GM21381 (cell line): ENCODE results near the gene TEX11.
"Not testable (repeated sequence)": the region's sequence is repeated elsewhere in the genome, so short reads cannot be mapped to it uniquely, and the experiment has no call there.

Source experiments
- ATAC-seq: cut with Tn5 transposase; IDR thresholded peaks from one replicate; pipeline ENCODE4 v1.9.1; 2021; ENCODE audit warnings: mild to moderate bottlenecking, moderate library complexity; ENCODE audit not compliant: unreplicated experiment

The TEX11 gene

GRCh38 chrX:70605352-70605751, 303.2 kb downstream of the TEX11 start:
- no peak for ATAC-seq

GRCh38 chrX:70592091-70592490, 316.4 kb downstream of the TEX11 start:
- ATAC-seq, result no peak

DNA sequence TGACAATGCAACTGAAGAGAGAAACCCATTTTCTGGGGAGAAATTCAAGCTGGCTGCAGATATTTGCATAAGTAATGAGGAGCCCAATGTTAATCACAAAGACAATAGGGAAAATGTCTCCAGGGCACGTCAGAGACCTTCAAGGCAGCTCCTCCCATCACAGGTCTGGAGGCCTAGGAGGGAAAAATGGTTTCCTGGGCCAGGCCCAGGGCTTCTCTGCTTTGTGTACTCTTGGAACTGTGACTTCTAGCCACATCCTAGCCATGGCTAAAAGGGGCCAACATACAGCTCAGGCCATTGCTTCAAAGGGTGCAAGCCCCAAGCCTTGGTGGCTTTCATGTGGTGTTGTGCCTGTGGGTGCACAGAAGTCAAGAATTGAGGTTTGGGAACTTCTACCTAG, 321.4 kb downstream of the TEX11 start:
- not testable (repeated sequence) for ATAC-seq

GRCh38 chrX:70577442-70577841, 331.1 kb downstream of the TEX11 start:
- no peak for ATAC-seq

- not testable (repeated sequence) for ATAC-seq
Measured at GRCh38 chrX:70569922-70570576, 338.5 kb downstream of the TEX11 start.

DNA sequence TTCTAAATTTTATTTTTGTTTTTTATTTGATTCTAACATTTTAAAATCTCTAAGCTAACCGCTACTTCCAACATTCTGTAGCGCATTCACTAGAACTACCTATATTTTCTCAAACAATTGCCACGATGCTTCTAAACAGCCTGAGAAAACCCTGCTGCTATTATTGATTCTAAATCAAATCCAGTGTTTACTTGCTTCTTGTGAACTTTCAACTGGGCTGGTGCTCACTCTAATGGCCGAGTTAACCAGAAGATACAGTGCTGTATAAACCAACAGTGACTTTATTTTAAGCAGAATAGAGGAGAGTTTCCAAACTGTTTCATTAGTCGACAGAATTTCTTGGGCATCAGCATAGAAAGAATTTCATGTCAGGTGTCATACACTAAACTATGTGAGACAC, 353.6 kb downstream of the TEX11 start:
- no peak for ATAC-seq

DNA sequence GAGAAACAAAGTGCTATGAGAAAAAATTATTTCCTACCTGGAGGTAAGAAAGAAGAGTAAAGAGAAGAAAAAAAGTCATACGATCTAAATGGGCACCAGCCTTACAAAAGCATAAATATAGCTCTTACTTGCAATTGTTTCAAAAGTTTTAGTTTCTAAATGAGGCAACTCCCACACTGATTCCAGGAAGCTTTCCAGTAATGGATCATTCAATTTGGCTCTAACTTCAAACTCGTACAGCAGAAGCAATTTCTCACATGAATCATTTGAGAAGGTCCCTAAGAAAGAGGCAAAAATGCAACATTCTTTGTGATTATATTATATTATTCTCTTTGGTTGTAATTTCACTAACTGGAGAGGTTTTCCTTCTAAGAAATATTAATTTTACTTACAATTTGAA, 354.0 kb downstream of the TEX11 start:
- ATAC-seq, result no peak

DNA sequence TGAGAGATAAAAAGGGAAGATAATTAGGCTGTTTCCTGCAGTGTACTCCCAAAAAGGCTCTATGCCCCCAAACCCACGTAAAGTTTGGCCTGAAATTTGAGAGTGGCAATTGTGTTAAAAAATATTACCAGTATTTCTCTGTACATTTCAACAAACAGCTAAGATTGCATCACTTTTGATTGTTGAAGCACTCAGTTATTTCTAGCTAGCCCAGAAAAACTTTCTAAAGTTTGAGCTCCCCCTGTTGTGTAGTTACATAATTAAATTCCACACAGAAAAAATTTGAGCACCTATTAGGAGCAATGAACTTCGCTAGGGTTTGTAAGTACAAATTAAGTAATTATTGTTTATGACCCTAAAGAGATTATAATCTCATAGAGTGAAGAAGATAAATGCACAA, 354.4 kb downstream of the TEX11 start:
- ATAC-seq, result no peak

DNA sequence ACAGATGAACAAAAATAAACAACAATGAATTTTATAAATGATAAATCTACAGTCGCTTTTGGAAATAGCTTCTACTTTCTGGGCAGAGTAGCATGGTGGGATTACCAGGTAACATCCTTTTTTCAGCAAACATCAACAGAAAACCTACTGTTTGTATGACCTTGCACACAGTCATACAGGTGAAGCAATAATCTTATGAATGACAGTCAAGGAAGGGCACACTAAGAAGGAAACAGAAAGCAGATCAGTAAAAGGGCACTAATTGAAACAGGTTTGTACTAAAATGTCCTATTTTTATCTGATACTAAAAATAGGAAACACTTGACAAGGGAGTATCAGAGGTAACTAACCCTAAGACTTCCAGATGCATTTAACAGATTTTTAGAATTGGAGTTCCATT, 355.0 kb downstream of the TEX11 start:
- peak; percentile 58 for ATAC-seq

GRCh38 chrX:70552130-70552704, 356.3 kb downstream of the TEX11 start:
- no peak for ATAC-seq

DNA sequence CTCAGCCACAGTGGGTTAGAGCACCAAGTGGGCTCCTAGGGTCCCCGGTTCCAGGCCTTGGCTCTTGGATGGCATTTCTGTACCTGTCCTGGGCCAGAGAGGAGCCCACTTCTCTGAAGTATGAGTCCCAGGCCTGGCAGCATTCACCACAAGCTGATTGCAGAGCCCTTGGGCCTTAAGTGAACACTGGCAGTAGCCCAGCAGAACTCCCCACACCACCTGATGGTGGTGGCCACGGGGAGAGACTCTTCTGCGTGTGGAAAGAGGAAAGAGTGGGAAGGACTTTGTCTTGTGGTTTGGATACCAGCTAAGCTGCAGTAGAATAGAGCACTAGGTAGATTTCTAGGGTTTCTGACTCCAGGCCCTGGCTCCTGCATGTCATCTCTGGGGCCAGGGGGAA, 359.1 kb downstream of the TEX11 start:
- ATAC-seq, result no peak

GRCh38 chrX:70535198-70535597, 373.3 kb downstream of the TEX11 start:
- no peak for ATAC-seq

GRCh38 chrX:70527610-70528345, 380.7 kb downstream of the TEX11 start:
- ATAC-seq, result no peak

- no peak for ATAC-seq
Measured at GRCh38 chrX:70527053-70527452, 381.5 kb downstream of the TEX11 start.

DNA sequence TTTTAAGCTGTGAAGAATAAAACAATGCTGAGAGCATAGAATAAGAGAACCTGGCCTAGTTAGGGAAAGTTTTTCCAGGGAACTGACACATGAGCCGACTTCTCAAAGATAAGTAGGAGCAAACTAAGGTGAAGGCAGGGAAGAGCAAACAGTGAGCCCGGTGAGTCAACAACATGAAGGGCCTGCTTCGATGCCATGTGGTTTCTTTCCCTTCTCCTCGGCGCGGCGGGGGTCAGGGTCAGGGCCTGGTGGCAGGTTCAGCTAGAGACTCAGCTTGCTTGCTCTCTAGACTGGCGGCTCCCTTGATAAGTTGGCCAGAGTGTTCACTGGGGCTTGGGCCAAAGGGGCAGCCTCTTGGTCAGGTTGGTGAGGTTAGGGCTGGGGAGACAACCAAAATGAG, 382.8 kb downstream of the TEX11 start:
- ATAC-seq, result no peak

DNA sequence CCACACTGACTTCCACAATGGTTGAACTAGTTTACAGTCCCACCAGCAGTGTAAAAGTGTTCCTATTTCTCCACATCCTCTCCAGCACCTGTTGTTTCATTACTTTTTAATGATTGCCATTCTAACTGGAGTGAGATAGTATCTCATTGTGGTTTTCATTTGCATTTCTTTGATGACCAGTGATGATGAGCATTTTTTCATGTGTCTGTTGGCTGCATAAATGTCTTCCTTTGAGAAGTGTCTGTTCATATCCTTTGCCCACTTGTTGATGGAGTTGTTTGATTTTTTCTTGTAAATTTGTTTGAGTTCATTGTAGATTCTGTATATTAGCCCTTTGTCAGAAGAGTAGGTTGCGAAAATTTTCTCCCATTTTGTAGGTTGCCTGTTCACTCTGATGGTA, 392.8 kb downstream of the TEX11 start:
- ATAC-seq, result not testable (repeated sequence)

- not testable (repeated sequence) for ATAC-seq
Measured at GRCh38 chrX:70515270-70515669, 393.2 kb downstream of the TEX11 start.

DNA sequence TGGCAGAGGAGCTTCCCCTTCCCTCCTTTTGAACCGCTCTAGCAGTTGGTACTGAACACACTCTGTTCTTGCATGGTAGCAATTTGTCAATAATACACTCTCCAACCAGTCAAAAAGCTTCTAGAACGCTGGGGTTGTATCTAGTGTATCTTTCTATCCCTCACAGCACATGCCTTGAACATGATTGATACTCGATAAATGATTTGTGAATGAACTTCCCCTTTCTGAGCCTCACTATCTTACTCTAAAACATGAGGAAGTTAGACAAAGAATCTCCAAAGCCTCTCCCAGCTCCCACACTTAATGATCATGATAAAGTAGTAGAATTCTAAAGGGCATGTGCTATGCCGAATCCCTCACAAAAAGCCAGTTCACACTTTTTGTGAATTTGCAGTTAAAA, 399.4 kb downstream of the TEX11 start:
- ATAC-seq, result no peak

DNA sequence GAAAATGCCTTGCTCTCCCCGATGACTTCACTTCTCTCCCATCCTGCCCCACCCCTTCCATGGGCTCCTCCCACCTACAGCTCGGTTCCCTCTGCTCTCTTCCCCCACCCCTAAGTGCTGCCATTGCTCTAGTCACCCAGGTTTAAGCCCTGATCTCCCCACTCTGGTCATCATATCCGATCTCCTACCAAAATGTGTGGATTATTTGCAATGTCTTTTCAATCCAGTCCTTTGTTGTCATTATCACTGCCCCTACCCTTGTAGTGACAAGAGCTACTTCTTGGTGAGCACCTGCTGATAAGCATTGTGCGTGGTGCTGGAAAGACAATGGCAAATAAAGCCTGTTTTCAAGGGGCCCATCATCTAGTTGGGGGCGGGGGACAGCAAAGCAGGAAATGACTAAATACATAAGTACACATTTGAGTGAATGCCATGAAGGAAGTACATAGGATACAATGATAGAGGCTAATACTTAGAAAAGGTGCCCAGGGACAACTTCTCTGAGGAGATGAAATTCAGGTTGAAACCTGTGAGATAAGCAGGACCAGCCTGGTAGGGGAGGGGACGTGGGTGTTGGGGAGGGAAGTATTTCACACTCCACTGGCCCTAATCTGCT, 400.1 kb downstream of the TEX11 start:
- no peak for ATAC-seq

DNA sequence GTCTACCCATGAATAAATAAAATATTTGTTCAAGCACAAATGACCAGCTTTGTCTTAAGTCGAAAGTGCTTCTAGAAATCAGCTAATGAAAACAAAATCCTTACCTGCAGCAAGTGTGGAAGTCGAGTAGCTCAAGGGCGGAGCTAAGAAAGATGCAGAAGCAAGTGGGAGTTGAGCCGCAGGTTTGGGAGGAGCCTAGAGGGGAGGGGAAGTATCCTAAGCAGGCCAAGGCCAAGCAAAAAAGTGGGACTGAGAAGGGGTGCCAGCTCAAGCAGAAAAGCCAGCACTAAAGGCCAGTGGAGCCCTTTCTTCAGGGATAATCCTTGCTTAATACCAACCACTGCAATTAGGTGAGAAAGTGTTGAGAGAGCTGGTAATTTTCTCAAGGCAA, 403.1 kb downstream of the TEX11 start:
- ATAC-seq, result no peak

DNA sequence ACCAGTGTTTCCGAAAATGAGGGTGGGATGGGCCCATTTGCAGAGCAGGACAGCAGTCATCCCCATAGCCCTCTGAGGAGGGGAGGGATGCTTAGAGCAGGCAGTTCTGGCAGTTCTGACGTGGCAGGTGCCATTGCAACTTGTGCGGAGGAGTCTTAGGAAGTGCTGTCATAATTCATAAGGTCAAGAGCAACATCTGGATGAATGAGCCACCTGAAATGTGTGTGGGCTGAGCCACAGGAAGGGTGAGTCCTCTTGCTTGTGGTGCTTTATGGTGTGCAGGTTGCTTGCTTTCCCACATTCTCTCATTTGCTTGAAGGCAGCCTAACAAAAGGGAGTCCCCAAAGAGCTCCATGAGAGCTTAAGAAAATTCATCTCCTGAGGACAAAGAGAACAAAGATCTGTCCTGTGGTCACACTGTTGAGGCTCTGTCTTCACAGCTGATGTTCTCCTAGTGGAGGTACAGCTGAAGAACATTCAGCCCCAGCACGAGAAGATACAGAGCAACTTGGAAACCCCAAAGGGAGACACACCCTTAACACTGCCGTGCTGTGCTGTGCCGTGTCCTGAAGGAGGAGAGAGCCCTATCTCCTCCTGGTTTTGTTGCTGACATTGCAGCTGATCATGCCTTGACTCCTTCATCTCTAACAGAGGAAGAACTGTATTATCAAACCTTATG, 403.6 kb downstream of the TEX11 start:
- no peak for ATAC-seq
